B cell (primary cell): ENCODE measurements around the gene DTX3. TPM values are rescaled to one million over a fixed set of nuclear protein-coding genes. Genes with fewer than 3 reads are reported as not detected.
"Not testable (repeated sequence)": the region's sequence is repeated elsewhere in the genome, so short reads cannot be mapped to it uniquely, and the experiment has no call there.

Experiments used
- ATAC-seq: fragments of 200-7000 bp; cut with Tn5 transposase; one replicate; pipeline ENCODE4 v1.10.0; 2021; ENCODE audit warnings: low read depth, mild to moderate bottlenecking, moderate number of reproducible peaks, moderate library complexity
- CTCF ChIA-PET: fragments of 350-600 bp; sonication (Branson Sonifier 250); formaldehyde crosslinking; loops from one replicate; lab custom pipeline; 2021; ENCODE audit warnings: antibody characterized with exemption, inconsistent platforms; lab: Charles Lee
- POLR2A ChIA-PET: fragments of 350-600 bp; sonication (Branson Sonifier 250); formaldehyde crosslinking; loops from one replicate; lab custom pipeline; 2021; ENCODE audit warnings: antibody characterized with exemption; lab: Charles Lee
- DNase-seq: peaks from one replicate; pipeline ENCODE4 v3.0.0; 2013
- H2AFZ ChIP-seq: 2 replicates; pipeline ENCODE4 v1.6.1; 2012; ENCODE audit warnings: mild to moderate bottlenecking, low read depth, low read length; ENCODE audit not compliant: insufficient read depth, poor library complexity, severe bottlenecking
- H3K27ac ChIP-seq, 2 donors: 1 replicate in 1 of 2; 2 replicates in 1 of 2; pipeline ENCODE4 v1.5.1; 2012 to 2013; ENCODE audit warnings: low read length in 2 of 2, mild to moderate bottlenecking in 2 of 2, moderate library complexity in 1 of 2
- H3K27me3 ChIP-seq, 4 experiments: fragments of 200-600 bp in 1 of 4; sonication (generic) in 1 of 4; replicated peaks in 1 of 4; 1 replicate in 2 of 4; 2 replicates in 2 of 4; pipeline versions ENCODE4 v1.6.1 to v1.7.0; 2013 to 2016; ENCODE audit warnings: low read length in 3 of 4, mild to moderate bottlenecking in 2 of 4, mixed read lengths in 1 of 4, moderate library complexity in 1 of 4; ENCODE audit not compliant: insufficient read depth in 4 of 4, control insufficient read depth in 3 of 4; ENCODE audit errors: control extremely low read depth in 1 of 4
- H3K36me3 ChIP-seq, 2 experiments: replicated peaks in 1 of 2; 1 replicate in 1 of 2; 2 replicates in 1 of 2; pipeline versions ENCODE4 v1.6.1 to v1.7.1; 2013; ENCODE audit warnings: low read length in 1 of 2; ENCODE audit not compliant: insufficient read depth in 2 of 2, control insufficient read depth in 1 of 2; ENCODE audit errors: control extremely low read depth in 1 of 2, extremely low read depth in 1 of 2
- H3K4me1 ChIP-seq, 2 donors: fragments of 200-600 bp in 1 of 2; sonication (generic) in 1 of 2; 1 replicate in 1 of 2; 2 replicates in 1 of 2; pipeline versions ENCODE4 v1.5.1 to v1.6.1; 2013 to 2017; ENCODE audit warnings: low read length in 2 of 2; ENCODE audit not compliant: control insufficient read depth in 2 of 2, insufficient read depth in 2 of 2
- H3K4me2 ChIP-seq: replicated peaks from 2 replicates; pipeline ENCODE3; 2012; ENCODE audit warnings: mild to moderate bottlenecking, low read depth, low read length; ENCODE audit not compliant: poor library complexity, severe bottlenecking
- H3K4me3 ChIP-seq, 5 experiments: fragments of 200-600 bp in 1 of 5; sonication (generic) in 1 of 5; 1 replicate in 3 of 5; 2 replicates in 2 of 5; pipeline versions ENCODE4 v1.5.1 to v1.7.0; 2011 to 2016; ENCODE audit warnings: low read length in 4 of 5, mild to moderate bottlenecking in 4 of 5, low read depth in 2 of 5, control low read depth in 1 of 5, moderate library complexity in 1 of 5; ENCODE audit not compliant: insufficient read depth in 1 of 5; ENCODE audit errors: control extremely low read depth in 1 of 5, extremely low read depth in 1 of 5
- H3K79me2 ChIP-seq: fragments of 200-600 bp; sonication (generic); one replicate; pipeline ENCODE4 v1.6.0; 2016; ENCODE audit warnings: low read length; ENCODE audit not compliant: control insufficient read depth, insufficient read depth
- H3K9ac ChIP-seq: fragments of 200-600 bp; sonication (generic); 2 replicates; pipeline ENCODE4 v1.6.1; 2017; ENCODE audit warnings: mild to moderate bottlenecking, low read length, moderate library complexity
- H3K9me3 ChIP-seq, 3 donors: one replicate each; pipeline versions ENCODE4 v1.6.1 to v1.7.1; 2013; ENCODE audit warnings: low read length in 2 of 3; ENCODE audit not compliant: control insufficient read depth in 2 of 3, insufficient read depth in 1 of 3; ENCODE audit errors: control extremely low read depth in 1 of 3
- H4K20me1 ChIP-seq: 2 replicates; pipeline ENCODE4 v1.6.0; 2012; ENCODE audit warnings: mild to moderate bottlenecking, low read length; ENCODE audit not compliant: insufficient read depth, control insufficient read depth, poor library complexity, severe bottlenecking
- H3K27ac Mint-ChIP-seq: one replicate; pipeline ENCODE4 v1.8.0; 2021; ENCODE audit warnings: mixed read lengths
- H3K27me3 Mint-ChIP-seq: one replicate; pipeline ENCODE4 v1.8.0; 2021; ENCODE audit warnings: mixed read lengths
- H3K4me1 Mint-ChIP-seq: one replicate; pipeline ENCODE4 v1.8.0; 2021; ENCODE audit warnings: mixed read lengths
- H3K4me3 Mint-ChIP-seq: one replicate; pipeline ENCODE4 v1.8.0; 2021; ENCODE audit warnings: mixed read lengths
- H3K9me3 Mint-ChIP-seq: one replicate; pipeline ENCODE4 v1.8.0; 2022; ENCODE audit warnings: mixed read lengths; ENCODE audit not compliant: insufficient read depth
- EZH2 ChIP-seq: IDR thresholded peaks from 2 replicates; pipeline ENCODE4 v1.6.1; 2012; ENCODE audit warnings: borderline replicate concordance, low read depth, mild to moderate bottlenecking, moderate library complexity, low read length; ENCODE audit not compliant: insufficient read depth, poor library complexity, severe bottlenecking
- WGBS: methylation state at CpG from one replicate; pipeline ENCODE4 v1.1.5; 2013; ENCODE audit warnings: missing lambda C conversion rate; ENCODE audit not compliant: insufficient coverage; 5-methylcytosine and 5-hydroxymethylcytosine counted together
- intact Hi-C: fragments of 100-400 bp; cut with micrococcal nuclease; formaldehyde crosslinking; loops from one replicate; pipeline ENCODE4 v1.10.0; 2022
- polyA plus RNA-seq: library from polyadenylated mRNA; depleted of rRNA; stranded (reverse); fragments of >200 nt; gene quantifications from 2 replicates; pipeline ENCODE4 v1.2.3, GENCODE V29; 2012
- total RNA-seq, 2 donors: library from RNA; stranded (reverse); fragments of 120-200 nt in 1 of 2; gene quantifications; 1 replicate in 1 of 2; 2 replicates in 1 of 2; pipeline versions ENCODE4 v1.2.3 to v1.2.4, GENCODE V29; 2013 to 2022
- TF ChIP-seq, protein P1 (sequence below): fragments of 200-600 bp; IDR thresholded peaks from one replicate; pipeline ENCODE4 v1.8.0; 2022; ENCODE audit warnings: antibody characterized with exemption, mild to moderate bottlenecking

The DTX3 gene
- total and polyA plus RNA-seq, 2 donors (not counting 1 experiment from before 2014, with no cell fraction given) = 3.5 to 7.3 TPM

DNA sequence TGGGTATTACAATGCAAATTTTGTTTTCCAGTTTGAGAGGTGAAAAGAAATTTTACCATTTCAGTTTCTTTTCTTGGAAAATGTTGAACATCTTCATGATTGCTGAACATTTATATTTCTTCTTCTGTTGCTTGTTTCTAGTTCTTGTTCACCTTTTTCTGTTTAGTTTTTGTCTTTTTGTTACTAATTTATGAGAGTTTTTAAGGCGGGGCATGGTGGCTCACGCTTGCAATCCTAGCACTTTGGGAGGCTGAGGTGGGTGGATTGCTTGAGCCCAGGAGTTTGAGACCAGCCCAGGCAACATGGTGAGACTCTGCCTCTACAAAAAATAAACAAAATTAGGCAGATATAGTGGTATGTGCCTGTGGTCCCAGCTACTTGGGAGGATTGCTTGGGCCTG lies 44.1 kb upstream of the DTX3 start:
- Histone ChIP-seq H3K9ac (no peak overlapping the region), H3K9me3 (no peaks in the 10 kb centered on the region), H2AFZ (no peak overlapping the region), H3K27me3 (peaks cover 0 to 15% (median 2%) of the 10 kb centered on the region in 4 experiments), H3K4me1 (no peaks in the 10 kb centered on the region), H3K4me2 (no peak overlapping the region), H3K4me3 (no peak overlapping the region), H3K36me3 (no peaks in the 10 kb centered on the region), H3K27ac (no peak overlapping the region), H3K79me2 (no peaks in the 10 kb centered on the region), H4K20me1 (no peaks in the 10 kb centered on the region)
- Mint-ChIP-seq H3K9me3 (no peaks in the 10 kb centered on the region), H3K27ac (no peak overlapping the region), H3K4me3 (no peak overlapping the region), H3K4me1 (no peaks in the 10 kb centered on the region), H3K27me3 (peaks cover 28% of the 10 kb centered on the region)
- no CpG with 5 or more reads among the region's 2 CpGs for WGBS
- DNase-seq (no peak), ATAC-seq (no peak)
- CTCF ChIA-PET = no interaction called here
- intact Hi-C loops = no loop called here
- TF ChIP-seq EZH2 = no peak
- TF ChIP-seq, protein P1, sequence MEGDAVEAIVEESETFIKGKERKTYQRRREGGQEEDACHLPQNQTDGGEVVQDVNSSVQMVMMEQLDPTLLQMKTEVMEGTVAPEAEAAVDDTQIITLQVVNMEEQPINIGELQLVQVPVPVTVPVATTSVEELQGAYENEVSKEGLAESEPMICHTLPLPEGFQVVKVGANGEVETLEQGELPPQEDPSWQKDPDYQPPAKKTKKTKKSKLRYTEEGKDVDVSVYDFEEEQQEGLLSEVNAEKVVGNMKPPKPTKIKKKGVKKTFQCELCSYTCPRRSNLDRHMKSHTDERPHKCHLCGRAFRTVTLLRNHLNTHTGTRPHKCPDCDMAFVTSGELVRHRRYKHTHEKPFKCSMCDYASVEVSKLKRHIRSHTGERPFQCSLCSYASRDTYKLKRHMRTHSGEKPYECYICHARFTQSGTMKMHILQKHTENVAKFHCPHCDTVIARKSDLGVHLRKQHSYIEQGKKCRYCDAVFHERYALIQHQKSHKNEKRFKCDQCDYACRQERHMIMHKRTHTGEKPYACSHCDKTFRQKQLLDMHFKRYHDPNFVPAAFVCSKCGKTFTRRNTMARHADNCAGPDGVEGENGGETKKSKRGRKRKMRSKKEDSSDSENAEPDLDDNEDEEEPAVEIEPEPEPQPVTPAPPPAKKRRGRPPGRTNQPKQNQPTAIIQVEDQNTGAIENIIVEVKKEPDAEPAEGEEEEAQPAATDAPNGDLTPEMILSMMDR = no peak
- POLR2A ChIA-PET = no interaction called here

DNA sequence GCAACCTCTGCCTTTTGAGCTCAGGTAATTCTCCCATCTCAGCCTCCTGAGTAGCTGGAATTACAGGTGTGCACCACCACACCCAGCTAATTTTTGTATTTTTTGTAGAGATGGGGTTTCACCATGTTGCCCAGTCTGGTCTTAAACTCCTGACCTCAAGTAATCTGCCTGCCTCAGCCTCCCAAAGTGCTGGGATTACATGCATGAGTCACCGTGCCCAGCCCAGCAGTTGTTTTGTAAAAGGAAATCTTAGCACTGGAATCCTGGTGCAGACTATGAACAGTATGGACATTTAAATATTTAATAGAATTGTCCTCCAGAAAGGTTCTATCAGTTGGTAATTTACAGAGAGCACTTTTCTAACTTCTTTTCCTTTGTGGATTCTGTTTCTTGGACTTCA lies 43.5 kb upstream of the DTX3 start:
- H2AFZ ChIP-seq, H3K4me2 ChIP-seq, H3K9ac ChIP-seq, H3K36me3 ChIP-seq, H4K20me1 ChIP-seq, CTCF ChIA-PET, H3K9me3 Mint-ChIP-seq, H3K4me1 ChIP-seq, H3K4me1 Mint-ChIP-seq, H3K4me3 ChIP-seq, POLR2A ChIA-PET, H3K9me3 ChIP-seq, DNase-seq, H3K79me2 ChIP-seq, H3K27ac Mint-ChIP-seq, H3K4me3 Mint-ChIP-seq, intact Hi-C loops, ATAC-seq, H3K27ac ChIP-seq: not testable (repeated sequence)
- H3K27me3 Mint-ChIP-seq = peaks cover 28% of the 10 kb centered on the region
- no CpG with 5 or more reads among the region's 1 CpG for WGBS
- peaks cover 0 to 15% (median 2%) of the 10 kb centered on the region in 4 experiments for H3K27me3 ChIP-seq
